HG03342 (cell line): ENCODE data around the gene S100A10.

Experiments used
- ATAC-seq: cut with Tn5 transposase; IDR thresholded peaks from one replicate; pipeline ENCODE4 v1.9.1; 2021; ENCODE audit warnings: mild to moderate bottlenecking, moderate library complexity; ENCODE audit not compliant: unreplicated experiment

Gene S100A10

GRCh38 chr1:151939141-151939540 is 54.5 kb downstream of the S100A10 start:
- no peak for ATAC-seq

- ATAC-seq, result no peak
Measured at GRCh38 chr1:151936653-151937052, 57.0 kb downstream of the S100A10 start.

GRCh38 chr1:151935894-151936602 is 57.6 kb downstream of the S100A10 start:
- no peak for ATAC-seq

GRCh38 chr1:151935154-151935553 is 58.5 kb downstream of the S100A10 start:
- no peak for ATAC-seq

- no peak for ATAC-seq
Measured at GRCh38 chr1:151934048-151934493, 59.6 kb downstream of the S100A10 start.
